ENCODE results near the gene ASB10.

ASB10 gene

GRCh38 chr7:151210087-151210854 is 23.2 kb upstream of the ASB10 start, which contains the start of gene H2BK1:
Gene H2BK1 (minus strand): TSS chr7:151210488. CDS start chr7:151210318, 170 bp downstream.
- H3K27ac ChIP-seq (ENCODE audit: low read depth, low read length): no peak within 1 kb of the TSS
- no peaks in the 10 kb centered on the region for H4K20me1 ChIP-seq (ENCODE audit: low read depth, low read length)
- H3K9me3 ChIP-seq (ENCODE audit: insufficient read depth, low read length): no peaks in the 10 kb centered on the region
- H3K27me3 ChIP-seq (ENCODE audit: low read length): no peaks in the 10 kb centered on the region
- H3K4me2 ChIP-seq (ENCODE audit: low read depth, low read length, poor library complexity, severe bottlenecking): no peak within 1 kb of the TSS
- no peaks in the 10 kb centered on the region for H3F3A ChIP-seq (ENCODE audit: insufficient read depth)
- H3K9ac ChIP-seq (ENCODE audit: low read length): no peak within 1 kb of the TSS
- H3K36me3 ChIP-seq (ENCODE audit: low read length): no peaks in the 10 kb centered on the region
- no peaks in the 10 kb centered on the region for H3K79me2 ChIP-seq (ENCODE audit: insufficient read depth, low read length)
- H3K4me3 ChIP-seq (ENCODE audit: insufficient read depth, low read length, poor library complexity, severe bottlenecking): no peak within 1 kb of the TSS
- no peaks in the 10 kb centered on the region for H3K9me2 ChIP-seq (replicated peaks; ENCODE audit: insufficient read depth, low read length)
- no peak within 1 kb of the TSS for H2AFZ ChIP-seq (ENCODE audit: low read depth, low read length, severe bottlenecking)
- TF ChIP-seq EZH2phosphoT487 (conservative IDR thresholded peaks at IDR 0.05; ENCODE audit: low read length) (no peak), CTCF (IDR thresholded peaks at IDR 0.05; ENCODE audit: insufficient read depth, low read length, poor library complexity, severe bottlenecking) (no peak)

GRCh38 chr7:151209588-151209987 is 22.5 kb upstream of the ASB10 start:
- H3K27me3 ChIP-seq (ENCODE audit: low read length): no peaks in the 10 kb centered on the region
- H3K36me3 ChIP-seq (ENCODE audit: low read length): no peaks in the 10 kb centered on the region
- no peaks in the 10 kb centered on the region for H3K9me2 ChIP-seq (replicated peaks; ENCODE audit: insufficient read depth, low read length)
- no peak overlapping the region for H3K4me3 ChIP-seq (ENCODE audit: insufficient read depth, low read length, poor library complexity, severe bottlenecking)
- H3K27ac ChIP-seq (ENCODE audit: low read depth, low read length): no peak overlapping the region
- H3K79me2 ChIP-seq (ENCODE audit: insufficient read depth, low read length): no peaks in the 10 kb centered on the region
- H3K4me2 ChIP-seq (ENCODE audit: low read depth, low read length, poor library complexity, severe bottlenecking): no peak overlapping the region
- H3K9ac ChIP-seq (ENCODE audit: low read length): no peak overlapping the region
- no peaks in the 10 kb centered on the region for H3K9me3 ChIP-seq (ENCODE audit: insufficient read depth, low read length)
- H4K20me1 ChIP-seq (ENCODE audit: low read depth, low read length): no peaks in the 10 kb centered on the region
- no peak overlapping the region for H2AFZ ChIP-seq (ENCODE audit: low read depth, low read length, severe bottlenecking)
- no peak for TF ChIP-seq CTCF (IDR thresholded peaks at IDR 0.05; ENCODE audit: insufficient read depth, low read length, poor library complexity, severe bottlenecking)
- no peaks in the 10 kb centered on the region for H3F3A ChIP-seq (ENCODE audit: insufficient read depth)

GRCh38 chr7:151208253-151208862 is 21.3 kb upstream of the ASB10 start:
- Histone ChIP-seq H3K9ac (ENCODE audit: low read length) (no peak overlapping the region), H3K27me3 (ENCODE audit: low read length) (no peaks in the 10 kb centered on the region), H3K9me2 (replicated peaks; ENCODE audit: insufficient read depth, low read length) (no peaks in the 10 kb centered on the region), H2AFZ (ENCODE audit: low read depth, low read length, severe bottlenecking) (no peak overlapping the region), H3K9me3 (ENCODE audit: insufficient read depth, low read length) (no peaks in the 10 kb centered on the region), H3F3A (ENCODE audit: insufficient read depth) (no peaks in the 10 kb centered on the region), H3K4me2 (ENCODE audit: low read depth, low read length, poor library complexity, severe bottlenecking) (no peak overlapping the region), H4K20me1 (ENCODE audit: low read depth, low read length) (no peaks in the 10 kb centered on the region), H3K36me3 (ENCODE audit: low read length) (no peaks in the 10 kb centered on the region), H3K4me3 (ENCODE audit: insufficient read depth, low read length, poor library complexity, severe bottlenecking) (no peak overlapping the region), H3K79me2 (ENCODE audit: insufficient read depth, low read length) (no peaks in the 10 kb centered on the region), H3K27ac (ENCODE audit: low read depth, low read length) (no peak overlapping the region)
- TF ChIP-seq EZH2phosphoT487 (conservative IDR thresholded peaks at IDR 0.05; ENCODE audit: low read length) (no peak), CTCF (IDR thresholded peaks at IDR 0.05; ENCODE audit: insufficient read depth, low read length, poor library complexity, severe bottlenecking) (no peak)

Data from SU-DHL-6 (cell line).